ENCODE results near the gene CD2AP. TPM values are rescaled to one million over a fixed set of nuclear protein-coding genes. Genes with fewer than 3 reads are reported as not detected.
"Not testable (repeated sequence)": the region's sequence is repeated elsewhere in the genome, so short reads cannot be mapped to it uniquely, and the experiment has no call there.

Gene CD2AP
- total RNA-seq, 8 experiments from 2014 or later: 6.3 to 49.9 (median 11.2) TPM

DNA sequence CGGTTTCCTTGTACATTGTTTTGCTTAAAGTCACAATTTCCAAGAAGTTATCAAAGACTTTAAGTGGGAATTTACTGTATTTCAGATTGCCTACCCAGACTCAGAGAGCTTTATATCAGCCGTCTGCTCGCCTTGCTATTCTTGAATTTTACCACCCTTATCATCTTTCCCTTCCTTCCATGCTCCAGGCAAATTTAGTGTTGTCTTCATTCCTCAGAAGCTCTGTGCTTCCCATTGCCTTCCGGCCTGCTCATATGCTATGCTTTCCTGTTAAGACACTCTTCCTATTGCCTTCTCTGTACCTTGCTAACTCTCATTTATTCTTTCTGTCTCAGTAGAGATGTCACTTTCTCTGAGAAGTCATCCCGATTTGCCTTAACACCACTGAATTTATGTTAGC lies 52.1 kb downstream of the CD2AP start:
- Histone ChIP-seq H3K4me1 (replicated peaks in 1 of 2) (no peaks in the 10 kb centered on the region), H3K4me3 (no peak overlapping the region), H3K27ac (no peak overlapping the region)
- in situ Hi-C loops (cut with MboI; ENCODE audit: low pct_unique_long_range_greater_than_20kb in 2 of 9, low sequenced_read_pairs in 9 of 9, unreplicated experiment in 9 of 9): no loop called here
- WGBS, 10 experiments: 86 to 100% (median 96%) methylated on average over 1 to 5 of the region's 5 CpGs
- no peak for ATAC-seq (replicated peaks in 6 of 8)

GRCh38 chr6:47532981-47533585 lies 55.5 kb downstream of the CD2AP start:
- no peak overlapping the region for H3K27ac ChIP-seq
- 83 to 100% (median 100%) methylated on average over 1 of the region's 1 CpG; no CpG with 5 or more reads in 4 of the 10 experiments for WGBS, 10 experiments
- in situ Hi-C loops (cut with MboI; ENCODE audit: low pct_unique_long_range_greater_than_20kb in 2 of 9, low sequenced_read_pairs in 9 of 9, unreplicated experiment in 9 of 9): no loop called here
- no peaks in the 10 kb centered on the region for H3K4me1 ChIP-seq (replicated peaks in 1 of 2)
- no peak overlapping the region for H3K4me3 ChIP-seq
- no peak for ATAC-seq (replicated peaks in 6 of 8)

GRCh38 chr6:47534063-47534462 lies 56.5 kb downstream of the CD2AP start:
- no peaks in the 10 kb centered on the region for H3K4me1 ChIP-seq (replicated peaks in 1 of 2)
- H3K27ac ChIP-seq: no peak overlapping the region
- H3K4me3 ChIP-seq: no peak overlapping the region
- in situ Hi-C loops (cut with MboI; ENCODE audit: low pct_unique_long_range_greater_than_20kb in 2 of 9, low sequenced_read_pairs in 9 of 9, unreplicated experiment in 9 of 9): no loop called here
- no peak for ATAC-seq (replicated peaks in 6 of 8)

- in situ Hi-C loops (cut with MboI; ENCODE audit: low pct_unique_long_range_greater_than_20kb in 2 of 9, low sequenced_read_pairs in 9 of 9, unreplicated experiment in 9 of 9): no loop called here
- Histone ChIP-seq H3K4me1 (replicated peaks in 1 of 2) (no peaks in the 10 kb centered on the region), H3K4me3 (no peak overlapping the region), H3K27ac (no peak overlapping the region)
- WGBS, 10 experiments: 85 to 100% (median 100%) methylated on average over 1 to 2 of the region's 2 CpGs; no CpG with 5 or more reads in 2 of the 10 experiments
- ATAC-seq (replicated peaks in 6 of 8): no peak
Measured at GRCh38 chr6:47535316-47536225, 58.0 kb downstream of the CD2AP start.

DNA sequence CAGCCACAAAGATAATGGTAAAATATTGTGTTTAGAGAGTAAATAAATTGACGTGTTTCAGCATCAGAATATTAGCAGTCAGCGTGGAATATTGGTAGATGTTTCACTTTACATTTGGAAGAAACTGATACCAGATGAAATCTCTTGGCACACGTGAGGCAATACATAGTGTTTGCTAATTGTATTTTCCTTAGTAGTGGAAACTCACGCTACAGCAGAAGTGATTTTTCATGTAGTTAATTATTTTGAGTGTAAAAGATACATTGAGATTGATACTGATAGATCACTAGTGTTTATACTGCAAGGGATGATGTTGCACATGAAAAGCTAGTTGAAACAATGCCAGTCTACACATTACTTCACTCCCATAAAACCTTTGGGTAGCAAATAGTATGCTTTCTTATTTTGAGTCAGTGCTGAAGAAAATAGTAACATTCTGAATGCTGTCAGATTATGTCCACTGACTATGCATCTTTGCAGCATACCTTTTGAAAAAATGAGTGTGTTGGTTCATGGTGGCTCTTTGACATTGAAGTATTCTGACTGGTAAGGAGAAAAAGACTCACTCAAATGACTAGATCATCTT lies 59.3 kb downstream of the CD2AP start:
- no peaks in the 10 kb centered on the region for H3K4me1 ChIP-seq (replicated peaks in 1 of 2)
- H3K4me3 ChIP-seq: no peak overlapping the region
- in situ Hi-C loops (cut with MboI; ENCODE audit: low pct_unique_long_range_greater_than_20kb in 2 of 9, low sequenced_read_pairs in 9 of 9, unreplicated experiment in 9 of 9): no loop called here
- 84 to 100% (median 93%) methylated on average over 2 to 4 of the region's 4 CpGs; no CpG with 5 or more reads in 1 of the 10 experiments for WGBS, 10 experiments
- no peak overlapping the region for H3K27ac ChIP-seq
- ATAC-seq (replicated peaks in 6 of 8): no peak

- in situ Hi-C loops (cut with MboI; ENCODE audit: low pct_unique_long_range_greater_than_20kb in 2 of 9, low sequenced_read_pairs in 9 of 9, unreplicated experiment in 9 of 9): no loop called here
- Histone ChIP-seq H3K4me1 (replicated peaks in 1 of 2) (no peaks in the 10 kb centered on the region), H3K27ac (no peak overlapping the region), H3K4me3 (no peak overlapping the region)
- WGBS, 10 experiments: 92 to 100% (median 97%) methylated on average over 2 to 3 of the region's 6 CpGs; no CpG with 5 or more reads in 4 of the 10 experiments
- no peak for ATAC-seq (replicated peaks in 6 of 8)
Measured at GRCh38 chr6:47545223-47545622, 67.6 kb downstream of the CD2AP start.

DNA sequence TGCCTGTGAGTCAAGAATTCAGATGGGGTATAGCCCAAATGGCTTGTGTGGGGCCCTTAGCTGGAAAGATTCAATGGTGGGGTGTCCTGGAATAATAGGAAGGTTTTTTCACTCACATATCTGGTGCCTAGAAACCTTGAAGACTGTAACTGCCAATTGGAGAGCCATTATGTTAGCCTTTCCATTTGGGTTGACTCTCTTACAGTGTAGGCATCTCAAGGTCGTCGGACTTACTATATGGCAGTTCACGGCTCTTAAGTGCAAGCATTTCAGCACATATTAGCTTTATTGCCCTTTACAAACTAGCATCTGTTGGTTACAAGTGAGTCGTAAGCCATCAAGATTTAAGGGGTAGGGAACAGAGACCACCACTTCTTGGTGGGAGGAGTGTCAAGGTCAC lies 74.1 kb downstream of the CD2AP start:
- WGBS, 10 experiments: 90 to 100% (median 94%) methylated on average over 2 to 4 of the region's 4 CpGs; no CpG with 5 or more reads in 5 of the 10 experiments
- no peak overlapping the region for H3K27ac ChIP-seq
- no peaks in the 10 kb centered on the region for H3K4me1 ChIP-seq (replicated peaks in 1 of 2)
- H3K4me3 ChIP-seq: no peak overlapping the region
- no peak for ATAC-seq (replicated peaks in 6 of 8)
- in situ Hi-C loops (cut with MboI; ENCODE audit: low pct_unique_long_range_greater_than_20kb in 2 of 9, low sequenced_read_pairs in 9 of 9, unreplicated experiment in 9 of 9): no loop called here

GRCh38 chr6:47552319-47552718 lies 74.7 kb downstream of the CD2AP start:
- no peaks in the 10 kb centered on the region for H3K4me1 ChIP-seq (replicated peaks in 1 of 2)
- no peak for ATAC-seq (replicated peaks in 6 of 8)
- in situ Hi-C loops (cut with MboI; ENCODE audit: low pct_unique_long_range_greater_than_20kb in 2 of 9, low sequenced_read_pairs in 9 of 9, unreplicated experiment in 9 of 9): no loop called here
- 80 to 100% (median 95%) methylated on average over 1 to 2 of the region's 2 CpGs; no CpG with 5 or more reads in 2 of the 10 experiments for WGBS, 10 experiments
- no peak overlapping the region for H3K4me3 ChIP-seq
- H3K27ac ChIP-seq: no peak overlapping the region

GRCh38 chr6:47553243-47553642 lies 75.7 kb downstream of the CD2AP start:
- ATAC-seq (replicated peaks in 6 of 8); in situ Hi-C loops (cut with MboI; ENCODE audit: low pct_unique_long_range_greater_than_20kb in 2 of 9, low sequenced_read_pairs in 9 of 9, unreplicated experiment in 9 of 9); H3K4me3 ChIP-seq; H3K4me1 ChIP-seq (replicated peaks in 1 of 2); H3K27ac ChIP-seq: not testable (repeated sequence)
- 80 to 100% (median 100%) methylated on average over 1 to 3 of the region's 3 CpGs; no CpG with 5 or more reads in 1 of the 10 experiments for WGBS, 10 experiments

- in situ Hi-C loops (cut with MboI; ENCODE audit: low pct_unique_long_range_greater_than_20kb in 2 of 9, low sequenced_read_pairs in 9 of 9, unreplicated experiment in 9 of 9); ATAC-seq (replicated peaks in 6 of 8); H3K4me1 ChIP-seq (replicated peaks in 1 of 2); H3K4me3 ChIP-seq; H3K27ac ChIP-seq: not testable (repeated sequence)
- 80 to 100% (median 96%) methylated on average over 1 to 5 of the region's 6 CpGs; no CpG with 5 or more reads in 2 of the 10 experiments for WGBS, 10 experiments
Measured at GRCh38 chr6:47556459-47556858, 78.9 kb downstream of the CD2AP start.

GRCh38 chr6:47563162-47563561 lies 85.6 kb downstream of the CD2AP start:
- 79 to 100% (median 98%) methylated on average over 1 to 3 of the region's 3 CpGs; no CpG with 5 or more reads in 2 of the 10 experiments for WGBS, 10 experiments
- peak in 1 of 8 experiments; percentile 56 for ATAC-seq (replicated peaks in 6 of 8)
- H3K4me1 ChIP-seq (replicated peaks in 1 of 2): no peaks in the 10 kb centered on the region
- no peak overlapping the region for H3K4me3 ChIP-seq
- no peak overlapping the region for H3K27ac ChIP-seq
- in situ Hi-C loops (cut with MboI; ENCODE audit: low pct_unique_long_range_greater_than_20kb in 2 of 9, low sequenced_read_pairs in 9 of 9, unreplicated experiment in 9 of 9): no loop called here

GRCh38 chr6:47566602-47567001 lies 89.0 kb downstream of the CD2AP start:
- whole genome bisulfite sequencing, 10 experiments: 93 to 100% (median 100%) methylated on average over 1 to 3 of the region's 3 CpGs; no CpG with 5 or more reads in 2 of the 10 experiments
- in situ Hi-C loops (cut with MboI; ENCODE audit: low pct_unique_long_range_greater_than_20kb in 2 of 9, low sequenced_read_pairs in 9 of 9, unreplicated experiment in 9 of 9); H3K27ac ChIP-seq: not testable (repeated sequence)

DNA sequence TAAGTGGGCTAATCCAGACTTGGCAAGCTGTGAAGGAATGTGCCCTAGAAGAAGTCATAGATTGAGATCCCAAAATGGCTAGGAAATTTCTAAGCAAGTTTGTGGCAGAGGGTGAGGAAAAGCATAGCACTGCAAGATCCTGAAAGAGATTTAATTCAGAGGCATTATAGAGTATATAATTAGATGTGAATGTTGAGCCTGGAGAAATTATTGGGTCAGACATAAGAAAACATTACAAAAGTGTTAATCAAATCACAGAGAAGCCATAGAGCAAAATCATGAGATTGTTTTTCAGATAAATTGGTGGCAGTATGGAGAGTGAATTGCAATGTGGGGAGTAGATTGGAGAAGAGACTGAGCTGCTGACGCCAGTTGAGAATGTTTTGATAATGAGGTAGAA lies 90.0 kb downstream of the CD2AP start:
- H3K4me3 ChIP-seq: no peak overlapping the region
- WGBS, 10 experiments: 86 to 100% (median 100%) methylated on average over 1 of the region's 1 CpG; no CpG with 5 or more reads in 3 of the 10 experiments

More at GRCh38 chr6:47566602-47567001, 89.0 kb downstream of the CD2AP start:
- ATAC-seq (replicated peaks in 6 of 8); H3K4me1 ChIP-seq (replicated peaks in 1 of 2); H3K4me3 ChIP-seq: not testable (repeated sequence)

More for the DNA sequence above, 90.0 kb downstream of the CD2AP start:
- Histone ChIP-seq H3K27ac (no peak overlapping the region), H3K4me1 (replicated peaks in 1 of 2) (no peaks in the 10 kb centered on the region)
- in situ Hi-C loops (cut with MboI; ENCODE audit: low pct_unique_long_range_greater_than_20kb in 2 of 9, low sequenced_read_pairs in 9 of 9, unreplicated experiment in 9 of 9): no loop called here
- no peak for ATAC-seq (replicated peaks in 6 of 8)

All from motor neuron (in vitro differentiated cells).